HPDE6-E6E7 (cell line): ENCODE results near the gene HIPK2.
"Not testable (repeated sequence)": the region's sequence is repeated elsewhere in the genome, so short reads cannot be mapped to it uniquely, and the experiment has no call there.

Experiments
- DNase-seq: peaks from one replicate; pipeline ENCODE4 v3.0.0; 2011; ENCODE audit warnings: missing footprints; ENCODE audit errors: extremely low spot score

The HIPK2 gene

DNA sequence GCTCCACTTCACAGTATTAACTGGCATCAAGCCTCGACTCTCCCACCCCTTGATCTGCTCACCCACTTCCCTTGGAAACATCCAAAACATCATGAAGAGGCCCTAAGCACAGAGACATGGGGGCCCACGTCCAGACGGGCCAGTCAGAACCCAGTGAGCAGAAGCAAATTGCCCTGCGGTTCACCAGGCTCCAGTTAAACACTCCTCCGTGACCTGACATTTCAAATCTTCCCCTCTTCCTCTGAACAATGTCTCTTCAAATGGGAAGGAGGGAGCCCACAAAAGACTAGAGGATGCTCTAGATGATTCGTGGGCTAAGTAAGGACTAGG, 209.5 kb downstream of the HIPK2 start:
- DNase-seq = no peak

DNA sequence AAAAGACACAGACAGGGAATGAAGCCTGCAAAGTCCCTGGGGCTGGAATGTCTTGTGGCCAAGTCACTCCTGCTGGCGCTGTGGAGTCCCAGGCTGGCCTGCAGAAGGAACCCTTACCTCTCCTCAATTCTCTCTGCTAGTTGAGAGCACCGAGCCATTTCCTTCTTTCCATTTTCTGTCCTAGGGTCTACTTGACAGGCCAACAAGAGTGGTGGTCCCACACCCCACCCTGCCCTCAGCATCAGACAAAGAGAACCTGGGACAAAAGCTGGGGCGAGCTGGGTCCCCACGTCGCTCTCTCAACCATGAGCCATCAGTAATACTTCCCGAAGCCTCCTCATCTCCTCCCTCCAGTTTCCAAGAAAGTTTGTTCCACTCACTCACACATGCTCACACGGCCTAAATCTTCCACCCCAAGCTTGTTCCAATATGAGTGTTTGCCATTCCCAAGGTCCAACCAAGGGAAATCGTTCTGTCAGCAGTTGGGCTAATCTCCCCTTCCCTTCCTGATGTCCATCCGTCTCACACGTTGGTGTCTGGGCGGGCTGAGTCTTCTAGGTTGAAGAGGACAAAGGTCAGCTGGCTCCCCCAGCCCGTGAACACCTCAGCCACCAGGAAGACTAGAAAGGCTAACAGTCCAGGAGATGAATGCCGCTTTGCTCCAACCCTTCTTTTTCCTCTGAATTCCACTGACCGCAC, 210.0 kb downstream of the HIPK2 start:
- no peak for DNase-seq

DNA sequence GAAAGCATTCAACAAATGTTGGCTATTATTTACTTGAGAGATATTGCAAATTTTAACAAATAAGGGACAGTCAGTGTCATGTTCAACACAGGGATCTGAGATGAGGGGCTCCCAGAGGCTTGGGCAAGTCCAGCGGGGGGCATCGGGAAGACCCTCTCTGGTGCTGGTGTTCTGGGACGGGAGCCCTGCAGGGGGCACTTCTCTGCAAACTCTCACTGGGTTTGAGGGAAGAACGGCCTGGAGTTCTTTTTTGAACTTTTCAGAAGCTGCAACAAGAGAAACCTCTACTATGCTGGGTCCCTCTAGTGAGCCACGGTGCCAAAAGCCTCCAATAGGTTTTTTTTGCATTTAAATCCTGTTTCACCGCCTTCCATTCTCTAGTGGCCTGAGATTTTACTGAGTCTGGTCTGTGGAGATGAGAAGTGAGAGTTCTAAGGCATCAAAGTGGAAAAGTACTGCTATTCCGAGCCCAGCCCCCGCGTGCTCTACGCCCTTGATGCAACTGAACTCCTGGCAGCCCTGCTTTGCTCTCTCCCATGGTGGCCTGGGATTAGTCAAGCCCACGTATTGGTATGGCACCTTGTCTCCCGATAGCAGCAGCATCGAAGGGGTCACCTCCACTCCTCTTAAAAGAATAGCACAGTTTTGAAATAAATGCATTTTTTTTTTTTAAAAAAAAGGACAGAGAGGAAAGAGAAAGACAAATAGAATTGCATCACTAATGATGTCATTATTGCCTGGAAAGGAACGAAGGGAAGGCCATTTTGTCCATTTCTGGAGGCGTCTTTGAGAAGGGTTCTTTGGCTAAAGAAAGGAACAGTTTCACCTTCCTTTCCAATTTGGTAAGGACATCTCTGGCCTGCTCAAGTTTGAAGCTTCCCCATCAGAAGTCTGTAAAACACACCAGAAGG, 210.8 kb downstream of the HIPK2 start:
- no peak for DNase-seq

DNA sequence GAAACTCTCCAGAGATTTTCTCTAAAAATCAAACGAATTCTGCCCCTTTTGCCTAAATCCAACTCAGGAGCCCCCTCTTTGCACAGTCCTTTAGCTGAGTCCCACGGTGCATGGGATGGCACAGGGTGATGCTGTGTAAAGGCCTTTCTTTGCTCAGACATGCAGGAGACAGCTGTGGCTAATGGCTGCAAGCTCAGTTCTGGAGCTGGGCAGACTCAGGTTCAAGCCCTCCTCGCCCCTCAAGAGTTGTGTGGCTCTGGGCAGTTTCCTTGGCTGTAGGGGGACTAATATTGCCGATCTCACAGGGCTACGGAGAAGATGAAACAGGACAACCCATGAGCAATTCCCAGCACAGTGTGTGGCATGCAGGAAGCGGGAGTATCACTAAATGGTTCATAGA, 211.7 kb downstream of the HIPK2 start:
- DNase-seq = no peak

DNA sequence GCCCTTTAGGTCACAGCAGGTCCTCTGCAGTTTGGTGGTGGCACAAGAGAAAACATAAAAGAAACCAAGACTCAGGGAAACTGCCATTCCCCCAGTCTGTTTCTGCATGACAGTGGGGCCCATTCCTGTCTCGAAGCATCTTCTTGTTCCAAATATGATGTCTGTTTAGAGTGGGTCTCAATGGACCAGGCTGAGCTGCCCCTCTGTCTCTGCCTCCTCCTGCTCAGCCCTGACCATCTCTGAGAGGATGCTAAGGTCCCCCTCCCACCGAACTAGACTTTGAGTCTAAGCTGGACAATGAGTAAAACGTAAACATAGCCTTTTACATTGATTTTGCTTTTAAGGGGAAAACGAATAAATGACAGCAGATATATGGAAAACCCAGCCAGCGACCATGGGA, 213.9 kb downstream of the HIPK2 start:
- no peak for DNase-seq

DNA sequence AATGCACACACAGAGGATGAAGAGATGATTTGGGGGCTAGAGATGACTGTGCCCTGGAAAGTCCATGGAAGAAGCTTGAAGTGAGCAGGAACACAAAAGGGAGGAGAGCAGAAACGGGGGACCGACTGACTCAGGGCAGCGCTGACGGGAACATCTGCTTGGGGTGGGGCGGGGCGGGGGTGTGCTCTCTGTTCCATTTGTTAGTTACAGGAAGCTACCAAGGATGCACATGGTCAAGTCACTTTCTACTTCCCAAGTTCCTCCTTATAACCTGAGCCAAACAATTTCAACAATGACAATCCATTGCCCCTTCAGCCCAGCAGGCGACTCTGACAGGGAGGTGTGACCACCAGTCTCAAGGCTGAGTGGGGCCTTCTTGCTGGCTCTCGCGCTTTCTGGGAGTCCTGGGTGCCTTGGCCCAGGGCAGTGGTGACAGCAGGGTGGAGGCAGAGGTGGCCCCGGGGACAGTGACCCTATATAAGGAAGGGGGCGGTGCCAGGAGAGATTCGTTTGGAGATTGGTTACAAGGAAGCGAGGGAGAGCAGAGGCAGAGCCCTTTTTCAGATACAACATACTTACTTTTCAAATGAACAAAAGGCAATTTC, 214.7 kb downstream of the HIPK2 start:
- no peak for DNase-seq

DNA sequence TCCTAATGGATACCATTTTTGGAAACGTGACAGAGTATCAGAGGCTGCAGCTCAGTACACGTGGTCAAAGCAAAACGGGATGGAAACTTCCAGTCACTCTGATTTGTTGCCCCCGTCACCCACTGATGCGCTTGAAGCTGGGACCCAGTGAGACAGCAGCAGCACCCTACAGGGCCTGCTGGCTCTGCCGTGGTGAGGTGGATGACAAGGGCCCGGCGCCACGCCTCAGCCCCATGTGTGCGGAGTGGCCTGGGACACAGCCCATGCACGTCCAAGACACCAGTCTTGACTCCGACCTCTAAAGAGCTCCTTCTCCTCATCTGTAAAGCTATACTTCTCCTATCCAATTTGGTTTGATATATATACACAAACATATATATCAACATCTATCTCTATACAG, 215.3 kb downstream of the HIPK2 start:
- no peak for DNase-seq

DNA sequence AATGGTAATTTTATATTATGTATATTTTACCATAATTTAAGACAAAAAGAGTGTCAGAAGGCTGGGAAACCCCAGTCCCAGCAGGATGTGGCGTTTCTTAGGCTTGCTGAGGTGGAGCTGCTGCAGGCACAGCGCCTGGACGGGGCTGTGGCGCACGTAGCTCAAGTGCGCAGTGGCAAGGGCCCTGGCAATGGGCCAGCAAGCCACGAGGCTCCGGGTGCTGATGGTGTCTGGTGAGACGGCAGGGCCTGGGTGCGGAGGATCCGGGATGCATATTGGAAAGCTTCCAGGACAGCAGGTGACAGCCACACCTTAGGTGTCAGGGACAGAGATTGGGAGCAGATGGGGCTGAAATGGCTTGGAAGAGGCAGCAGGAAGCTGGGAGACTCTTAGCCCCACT, 217.1 kb downstream of the HIPK2 start:
- no peak for DNase-seq

DNA sequence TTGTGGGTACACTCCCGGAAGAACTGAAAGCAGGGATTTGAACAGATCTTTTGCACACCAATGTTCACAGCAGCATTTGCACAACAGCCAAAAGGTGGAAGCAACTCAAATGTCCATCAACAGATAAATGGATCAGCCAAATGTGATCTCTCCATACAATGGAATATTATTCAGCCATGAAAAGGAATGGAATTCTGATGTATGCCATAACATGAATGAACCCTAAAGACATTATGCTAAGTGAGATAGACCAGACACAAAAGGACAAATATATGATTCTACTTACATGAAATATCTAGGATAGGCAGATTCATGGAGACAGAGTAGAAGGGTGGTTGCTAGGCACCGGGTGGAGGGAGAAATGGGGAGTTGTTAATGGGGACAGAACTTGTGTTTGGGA, 217.6 kb downstream of the HIPK2 start:
- DNase-seq = no peak

DNA sequence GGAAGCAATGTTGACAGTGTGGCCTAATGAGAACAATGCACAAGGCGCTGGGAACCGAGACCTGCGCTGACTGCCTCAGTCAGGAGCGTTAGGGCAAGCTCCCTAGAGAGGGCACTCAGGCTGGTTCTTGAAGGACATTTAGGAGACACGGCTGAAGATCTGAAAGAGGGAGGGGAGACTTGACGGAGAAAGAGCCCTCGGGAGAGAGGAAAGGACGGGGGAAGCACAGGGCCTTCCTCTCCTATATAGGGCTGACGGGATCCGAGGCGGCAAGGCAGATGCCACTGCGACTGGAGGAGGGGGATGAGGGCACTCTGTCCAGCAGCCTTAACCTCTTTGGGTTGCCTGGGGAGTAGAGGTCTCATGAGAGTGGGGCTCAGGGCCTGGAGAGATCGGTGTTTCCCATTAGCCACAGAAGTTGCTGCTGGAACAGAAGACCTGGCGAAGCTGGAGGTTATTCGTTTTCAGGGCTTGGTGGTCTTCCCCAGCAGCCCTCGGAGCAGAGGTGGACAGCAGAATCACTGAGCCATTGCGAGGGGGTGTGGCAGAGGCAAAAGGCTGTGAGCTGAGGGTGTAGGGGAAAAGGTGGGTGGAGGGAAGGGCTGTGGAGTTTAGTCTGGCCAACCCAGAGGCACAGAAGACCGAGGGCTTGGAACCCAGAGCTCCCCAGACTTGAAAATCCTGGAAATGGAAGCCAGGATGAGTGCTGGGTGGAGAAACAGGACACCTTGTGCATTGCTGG, 218.3 kb downstream of the HIPK2 start:
- DNase-seq = no peak

DNA sequence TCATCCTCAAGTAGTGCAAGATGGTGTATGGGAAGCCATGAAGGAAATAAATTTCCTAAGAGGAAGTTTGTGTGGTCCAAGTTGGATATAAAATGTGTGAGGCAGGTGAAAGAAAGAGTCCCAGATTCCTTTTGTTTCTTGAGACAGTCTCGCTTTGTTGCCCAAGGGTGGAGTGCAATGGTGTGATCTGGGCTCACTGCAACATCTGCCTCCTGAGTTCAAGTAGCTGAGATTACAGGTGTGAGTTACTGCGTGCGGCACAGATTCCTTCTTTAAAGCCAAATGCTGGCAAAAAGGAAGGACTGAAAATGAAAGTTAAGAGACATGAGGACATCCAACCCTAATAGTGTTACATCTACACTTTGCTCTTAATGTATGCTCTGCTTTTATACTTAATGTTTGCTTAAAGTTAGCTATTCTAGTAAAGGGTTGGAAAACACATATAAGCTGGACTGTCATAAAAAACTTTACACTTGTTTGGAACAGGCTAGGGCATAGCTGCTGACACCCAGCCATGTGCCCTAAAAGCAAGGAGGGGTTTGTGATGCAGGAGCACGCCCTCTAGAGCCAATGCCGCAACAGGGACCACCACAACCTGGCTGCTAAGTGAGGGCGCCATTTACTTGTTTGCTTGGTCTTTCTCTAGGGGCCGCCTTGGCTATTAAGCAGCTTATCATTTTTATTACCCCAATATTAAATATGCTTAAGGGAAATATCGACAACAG, 219.8 kb downstream of the HIPK2 start:
- DNase-seq = no peak

DNA sequence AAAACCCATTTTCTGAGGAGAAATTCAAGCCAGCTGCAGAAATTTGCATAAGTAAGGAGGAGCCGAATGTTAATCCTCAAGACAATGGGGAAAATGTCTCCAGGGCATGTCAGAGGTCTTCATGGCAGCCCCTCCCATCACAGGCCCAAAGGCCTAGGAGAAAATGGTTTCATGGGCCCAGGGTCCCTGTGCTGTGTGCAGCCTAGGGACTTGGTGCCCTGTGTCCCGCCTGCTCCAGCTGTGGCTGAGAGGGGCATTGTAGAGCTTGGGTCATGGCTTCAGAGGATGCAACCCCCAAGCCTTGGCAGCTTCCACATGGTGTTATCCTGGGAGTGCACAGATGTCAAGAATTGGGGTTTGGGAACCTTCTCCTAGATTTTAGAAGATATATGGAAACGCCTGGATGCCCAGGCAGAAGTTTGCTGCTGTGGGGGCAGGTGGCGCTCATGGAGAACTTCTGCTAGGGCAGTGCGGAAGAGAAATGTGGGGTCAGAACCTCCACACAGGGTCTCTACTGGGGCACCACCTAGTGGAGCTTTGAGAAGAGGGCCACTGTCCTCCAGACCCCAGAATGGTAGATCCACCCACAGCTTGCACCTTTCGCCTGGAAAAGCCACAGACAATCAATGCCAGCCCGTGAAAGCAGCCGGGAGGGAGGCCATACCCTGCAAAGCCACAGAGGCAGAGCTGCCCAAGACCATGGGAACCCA, 223.7 kb downstream of the HIPK2 start:
- DNase-seq = not testable (repeated sequence)

DNA sequence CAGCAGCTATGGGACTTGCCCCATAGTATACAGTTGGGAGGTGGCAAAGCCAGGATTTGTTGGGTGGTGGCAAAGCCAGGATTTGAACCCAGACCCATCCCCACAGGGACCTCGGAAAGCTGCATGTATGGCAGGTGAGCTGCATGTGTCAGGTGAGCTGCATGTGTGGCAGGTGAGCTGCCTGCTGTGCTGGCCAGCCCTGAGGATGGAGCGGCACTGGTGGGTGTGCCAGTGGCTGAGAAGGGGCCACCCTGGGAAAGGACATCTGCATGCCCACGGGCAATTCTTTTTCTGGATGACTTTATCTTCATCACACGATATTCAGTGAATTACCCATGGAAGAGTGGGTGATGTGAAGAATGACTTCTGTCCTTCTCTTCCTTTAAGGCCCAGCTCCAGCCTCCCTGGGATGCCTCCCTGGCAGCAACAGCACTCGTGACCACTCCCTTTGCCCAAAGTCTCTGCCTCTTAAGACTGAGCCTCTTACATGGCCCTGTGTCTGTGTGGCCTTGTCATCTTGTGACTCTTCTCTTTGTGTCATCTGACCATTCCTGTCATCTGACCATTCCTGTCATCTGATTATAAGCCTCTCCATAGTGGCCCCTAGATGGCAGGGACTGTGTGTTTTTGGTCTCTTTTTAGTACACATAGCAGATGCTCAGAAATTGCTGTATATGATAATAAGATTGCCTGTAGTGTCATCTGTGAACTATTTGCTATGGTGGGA, 229.3 kb downstream of the HIPK2 start:
- DNase-seq = no peak

DNA sequence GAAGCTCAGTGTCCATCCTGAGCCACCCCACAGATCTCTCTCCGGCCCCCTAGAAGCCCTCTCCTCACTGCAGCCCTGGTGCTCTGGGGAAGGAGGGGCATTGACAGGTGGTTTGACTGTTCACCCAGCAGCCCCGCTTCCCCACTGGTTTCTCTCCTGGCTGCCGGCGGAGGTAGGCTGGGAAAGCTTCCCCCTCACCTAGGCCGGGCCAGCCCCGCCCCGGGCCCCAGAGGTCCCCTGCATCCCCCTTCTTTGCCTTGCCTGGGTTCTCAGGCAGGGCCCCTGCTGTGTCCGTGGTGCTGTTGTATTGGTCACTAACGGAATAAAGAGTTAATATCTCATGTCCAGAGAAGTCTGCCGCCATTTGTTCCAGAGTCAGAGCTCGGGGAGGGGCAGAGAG, 233.2 kb downstream of the HIPK2 start:
- no peak for DNase-seq

DNA sequence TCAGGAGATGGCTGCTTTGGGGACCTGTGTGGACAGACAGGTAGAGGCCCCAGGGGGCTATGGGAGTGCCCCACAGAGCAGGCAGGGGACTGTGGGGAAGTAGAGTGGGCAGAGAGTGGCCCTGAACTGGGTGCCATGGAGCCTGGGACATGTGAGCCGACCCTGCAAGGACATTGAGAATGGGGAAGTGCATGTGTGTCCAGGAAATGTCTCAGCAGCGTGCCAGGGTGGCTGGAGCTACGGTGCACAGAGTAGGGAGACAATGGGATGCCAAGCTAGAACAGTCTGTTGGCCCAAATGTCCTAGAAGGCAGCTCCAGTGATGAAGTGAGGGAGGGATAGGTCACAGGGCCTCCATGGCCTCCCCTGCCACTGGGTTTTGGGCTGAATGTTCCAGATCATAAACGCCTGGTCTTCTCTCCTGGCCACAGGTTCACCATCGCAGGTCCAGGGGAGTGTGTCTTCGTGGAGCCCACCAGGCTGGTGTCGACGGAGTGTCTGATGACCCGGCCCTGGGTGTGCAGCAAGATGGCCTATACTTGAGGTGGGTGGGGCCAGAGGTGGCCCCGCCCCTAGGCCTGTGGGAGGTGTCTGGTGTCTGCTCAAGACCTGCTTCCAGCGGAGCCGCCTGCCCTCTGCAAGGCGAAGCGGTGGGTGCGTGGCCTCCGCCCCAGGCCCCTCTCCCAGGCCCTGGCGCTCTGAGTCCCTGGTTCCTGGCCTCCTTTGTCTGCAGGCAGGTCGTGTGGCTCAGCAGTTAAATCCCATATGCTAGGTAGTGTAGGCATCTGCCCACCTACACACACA, 233.8 kb downstream of the HIPK2 start:
- DNase-seq = no peak

DNA sequence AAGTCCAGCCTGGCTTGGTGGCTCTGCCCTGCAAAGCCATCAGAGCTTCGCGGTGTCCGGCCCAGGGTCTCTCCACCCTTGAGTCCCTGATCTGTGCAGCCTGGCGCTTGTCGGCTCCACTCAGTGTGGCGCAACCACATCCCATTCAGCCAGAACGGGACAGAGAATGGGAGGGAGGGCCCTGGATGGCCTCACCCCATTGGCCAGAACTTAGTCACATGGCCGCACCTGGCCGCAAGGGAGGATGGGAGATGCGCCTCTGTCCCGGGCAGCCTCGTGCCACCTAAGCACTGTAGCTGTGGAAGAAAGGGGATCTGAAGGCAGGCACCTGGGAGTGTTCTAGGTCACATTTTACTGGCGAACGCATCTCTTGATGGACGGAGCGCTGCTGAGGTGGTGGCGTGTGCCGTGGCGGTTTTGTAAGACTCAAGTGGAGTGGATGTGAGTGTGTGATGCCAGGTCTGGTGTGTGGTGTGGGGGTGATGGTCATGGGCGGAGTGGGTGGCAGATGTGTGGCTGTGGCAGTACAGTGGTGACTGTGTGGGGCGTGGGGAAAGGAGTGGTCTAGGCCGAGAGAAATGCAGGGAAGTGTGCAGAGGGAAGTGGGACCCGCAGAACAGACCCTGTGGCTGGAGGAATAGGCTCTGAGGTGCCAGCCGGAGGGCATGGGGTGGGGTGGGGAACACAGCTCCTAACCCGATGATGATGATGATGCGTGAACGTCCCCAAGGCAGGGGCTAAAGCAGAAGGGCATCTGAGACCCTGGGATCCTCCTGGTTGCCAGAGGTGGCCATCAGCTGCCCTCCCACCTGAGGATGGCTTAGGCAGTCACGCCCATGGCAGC, 235.3 kb downstream of the HIPK2 start:
- DNase-seq = no peak

DNA sequence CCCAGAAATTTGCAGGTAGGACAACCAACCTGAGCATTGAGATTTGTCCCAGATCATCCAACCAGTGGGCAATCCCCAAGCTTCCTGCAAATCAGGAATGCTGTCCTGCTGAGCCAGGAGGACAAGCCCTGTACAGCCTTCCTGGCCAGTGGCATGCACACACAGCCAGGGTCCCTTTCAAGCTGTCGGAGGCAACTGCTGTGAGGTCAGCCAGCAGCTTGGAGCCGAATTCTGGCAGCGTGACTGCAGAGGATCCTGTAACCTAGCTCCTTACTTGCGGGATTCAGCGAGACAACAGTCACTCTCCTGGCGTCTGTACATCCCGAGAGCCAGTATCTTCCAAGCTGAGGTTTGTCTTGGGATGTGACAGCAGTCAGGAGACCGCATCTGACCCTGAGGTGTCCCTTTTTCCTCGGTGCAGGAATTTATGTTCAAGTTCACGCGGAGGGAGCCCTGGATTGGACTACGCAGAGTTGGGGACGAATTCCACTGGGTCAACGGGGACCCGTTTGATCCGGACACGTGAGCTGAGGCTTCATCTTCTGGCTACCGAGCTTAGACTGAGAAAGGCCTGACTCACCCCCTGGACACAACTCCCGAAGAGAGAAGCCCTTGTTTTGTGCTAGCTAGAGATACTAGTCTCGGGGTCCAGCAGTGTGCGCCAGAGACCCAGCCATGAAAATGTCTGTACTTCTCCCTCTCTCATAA, 236.0 kb downstream of the HIPK2 start:
- no peak for DNase-seq

DNA sequence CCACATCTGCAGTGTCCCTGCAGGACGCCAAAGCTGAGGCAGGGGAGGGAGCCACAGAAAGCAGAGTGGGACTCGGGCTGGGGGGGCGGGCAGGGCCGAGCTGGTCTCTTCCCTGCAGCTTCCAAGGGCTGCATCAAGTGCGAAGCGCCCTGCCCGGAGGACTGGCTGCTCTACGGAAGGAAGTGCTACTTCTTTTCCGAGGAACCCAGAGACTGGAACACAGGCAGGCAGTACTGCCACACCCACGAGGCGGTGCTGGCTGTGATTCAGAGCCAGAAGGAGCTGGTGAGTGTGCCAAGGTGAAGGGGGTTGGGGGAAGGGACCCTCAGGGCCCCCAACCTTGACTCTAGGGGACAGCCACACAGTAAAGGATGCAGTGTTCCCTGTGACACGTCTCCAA, 237.6 kb downstream of the HIPK2 start:
- DNase-seq = no peak
